Neural progenitor cell (in vitro differentiated cells): Measurements from ENCODE around the gene ZNF518B.

Experiments
- CTCF ChIP-seq: fragments of 200-600 bp; sonication (generic); IDR thresholded peaks from 2 replicates; pipeline ENCODE4 v1.5.1; 2017; ENCODE audit warnings: antibody characterized with exemption, mild to moderate bottlenecking
- EZH2 ChIP-seq: fragments of 200-600 bp; sonication (generic); IDR thresholded peaks from 2 replicates; pipeline ENCODE4 v1.6.1; 2017; ENCODE audit warnings: antibody characterized with exemption, mild to moderate bottlenecking, moderate library complexity
- EZH2phosphoT487 ChIP-seq: fragments of 200-600 bp; sonication (generic); IDR thresholded peaks from 2 replicates; pipeline ENCODE4 v1.6.1; 2017; ENCODE audit warnings: antibody characterized with exemption

GRCh38 chr4:10459305-10459704, 2.1 kb upstream of the ZNF518B start:
- TF ChIP-seq CTCF (no peak), EZH2 (no peak), EZH2phosphoT487 (no peak)
